Measurements from ENCODE around the gene SYT9.

The SYT9 gene

DNA sequence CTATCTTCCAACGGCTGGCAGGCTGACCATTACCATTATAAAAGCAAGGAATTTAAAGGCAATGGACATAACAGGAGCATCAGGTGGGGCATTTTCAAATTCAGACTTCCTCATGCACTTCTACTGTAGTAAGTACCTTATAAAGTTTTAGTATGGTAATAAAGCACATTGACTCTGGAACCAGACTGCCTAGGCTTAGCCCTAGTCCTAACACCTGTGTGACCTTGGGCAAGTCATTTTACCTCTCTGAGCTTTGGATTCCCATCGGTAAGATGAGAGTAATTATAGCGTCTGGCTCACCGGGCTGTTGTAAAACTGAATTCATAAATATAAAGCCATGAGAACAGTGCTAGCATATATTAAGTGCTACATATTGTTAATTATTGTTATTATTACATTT lies 164.4 kb downstream of the SYT9 start:
- TF ChIP-seq FOXP2 (optimal IDR thresholded peaks at IDR 0.05; ENCODE audit: borderline replicate concordance, extremely low read depth, extremely low read length, insufficient read depth) = no peak
- no peak for TF ChIP-seq SIN3A (IDR thresholded peaks at IDR 0.05; ENCODE audit: borderline replicate concordance, insufficient read depth, low read length)
- no peak for TF ChIP-seq TAF1 (IDR thresholded peaks at IDR 0.05; ENCODE audit: borderline replicate concordance, insufficient read depth, low read length)
- TF ChIP-seq, protein P1, sequence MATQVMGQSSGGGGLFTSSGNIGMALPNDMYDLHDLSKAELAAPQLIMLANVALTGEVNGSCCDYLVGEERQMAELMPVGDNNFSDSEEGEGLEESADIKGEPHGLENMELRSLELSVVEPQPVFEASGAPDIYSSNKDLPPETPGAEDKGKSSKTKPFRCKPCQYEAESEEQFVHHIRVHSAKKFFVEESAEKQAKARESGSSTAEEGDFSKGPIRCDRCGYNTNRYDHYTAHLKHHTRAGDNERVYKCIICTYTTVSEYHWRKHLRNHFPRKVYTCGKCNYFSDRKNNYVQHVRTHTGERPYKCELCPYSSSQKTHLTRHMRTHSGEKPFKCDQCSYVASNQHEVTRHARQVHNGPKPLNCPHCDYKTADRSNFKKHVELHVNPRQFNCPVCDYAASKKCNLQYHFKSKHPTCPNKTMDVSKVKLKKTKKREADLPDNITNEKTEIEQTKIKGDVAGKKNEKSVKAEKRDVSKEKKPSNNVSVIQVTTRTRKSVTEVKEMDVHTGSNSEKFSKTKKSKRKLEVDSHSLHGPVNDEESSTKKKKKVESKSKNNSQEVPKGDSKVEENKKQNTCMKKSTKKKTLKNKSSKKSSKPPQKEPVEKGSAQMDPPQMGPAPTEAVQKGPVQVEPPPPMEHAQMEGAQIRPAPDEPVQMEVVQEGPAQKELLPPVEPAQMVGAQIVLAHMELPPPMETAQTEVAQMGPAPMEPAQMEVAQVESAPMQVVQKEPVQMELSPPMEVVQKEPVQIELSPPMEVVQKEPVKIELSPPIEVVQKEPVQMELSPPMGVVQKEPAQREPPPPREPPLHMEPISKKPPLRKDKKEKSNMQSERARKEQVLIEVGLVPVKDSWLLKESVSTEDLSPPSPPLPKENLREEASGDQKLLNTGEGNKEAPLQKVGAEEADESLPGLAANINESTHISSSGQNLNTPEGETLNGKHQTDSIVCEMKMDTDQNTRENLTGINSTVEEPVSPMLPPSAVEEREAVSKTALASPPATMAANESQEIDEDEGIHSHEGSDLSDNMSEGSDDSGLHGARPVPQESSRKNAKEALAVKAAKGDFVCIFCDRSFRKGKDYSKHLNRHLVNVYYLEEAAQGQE (IDR thresholded peaks at IDR 0.05; ENCODE audit: insufficient read depth in 1 of 2, low read depth in 2 of 2, low read length in 2 of 2) = no peak
- TF ChIP-seq POLR2AphosphoS5 (IDR thresholded peaks at IDR 0.05; ENCODE audit: low read depth, low read length) = no peak

DNA sequence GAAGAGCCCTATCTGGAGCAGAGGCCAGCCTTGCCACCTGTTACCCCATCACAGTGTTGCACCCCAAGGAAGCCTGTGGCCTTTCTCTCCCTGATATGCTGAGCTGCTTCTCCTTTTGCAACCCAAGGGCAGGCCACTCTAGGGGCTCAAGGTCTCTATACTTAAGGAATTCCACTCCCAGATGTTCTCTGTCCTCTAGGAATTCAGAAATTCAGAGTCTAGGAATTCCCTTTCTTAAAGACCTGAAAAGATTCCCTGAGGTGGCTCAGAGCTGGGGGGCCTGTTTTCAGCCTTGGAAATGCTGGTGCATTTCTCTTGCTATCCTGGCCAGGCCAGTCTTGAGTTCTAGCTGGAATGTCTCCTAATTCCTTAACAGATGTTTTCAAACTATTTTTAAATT lies 165.6 kb downstream of the SYT9 start:
- TF ChIP-seq, protein P1 (IDR thresholded peaks at IDR 0.05; ENCODE audit: insufficient read depth in 1 of 2, low read depth in 2 of 2, low read length in 2 of 2) = no peak
- TF ChIP-seq SIN3A (IDR thresholded peaks at IDR 0.05; ENCODE audit: borderline replicate concordance, insufficient read depth, low read length) = no peak
- TF ChIP-seq POLR2AphosphoS5 (IDR thresholded peaks at IDR 0.05; ENCODE audit: low read depth, low read length) = no peak
- no peak for TF ChIP-seq FOXP2 (optimal IDR thresholded peaks at IDR 0.05; ENCODE audit: borderline replicate concordance, extremely low read depth, extremely low read length, insufficient read depth)

DNA sequence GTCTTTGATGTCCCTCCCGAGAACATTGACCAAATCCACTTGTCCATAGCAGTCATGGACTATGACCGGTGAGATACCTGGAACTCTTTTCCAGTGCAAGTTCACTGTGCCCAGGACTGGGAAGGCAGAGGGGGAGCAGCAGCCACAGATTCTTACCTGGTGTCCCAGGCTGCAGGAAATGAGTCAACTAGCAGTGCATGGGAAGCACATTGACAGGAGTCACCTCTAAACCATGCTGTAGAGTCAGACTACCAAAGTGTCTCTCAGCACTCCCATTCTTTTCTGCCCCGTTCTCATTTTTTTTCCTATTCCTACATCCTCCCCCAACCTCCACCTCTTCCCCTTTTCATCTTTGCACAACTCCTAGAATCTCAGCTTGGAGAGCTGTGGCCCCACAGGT lies 166.4 kb downstream of the SYT9 start:
- no peak for TF ChIP-seq TAF1 (IDR thresholded peaks at IDR 0.05; ENCODE audit: borderline replicate concordance, insufficient read depth, low read length)
- no peak for TF ChIP-seq FOXP2 (optimal IDR thresholded peaks at IDR 0.05; ENCODE audit: borderline replicate concordance, extremely low read depth, extremely low read length, insufficient read depth)
- TF ChIP-seq, protein P1 (IDR thresholded peaks at IDR 0.05; ENCODE audit: insufficient read depth in 1 of 2, low read depth in 2 of 2, low read length in 2 of 2) = no peak
- no peak for TF ChIP-seq SIN3A (IDR thresholded peaks at IDR 0.05; ENCODE audit: borderline replicate concordance, insufficient read depth, low read length)
- TF ChIP-seq POLR2AphosphoS5 (IDR thresholded peaks at IDR 0.05; ENCODE audit: low read depth, low read length) = no peak

GRCh38 chr11:7418906-7419305 lies 167.2 kb downstream of the SYT9 start:
- no peak for TF ChIP-seq TAF1 (IDR thresholded peaks at IDR 0.05; ENCODE audit: borderline replicate concordance, insufficient read depth, low read length)
- no peak for TF ChIP-seq FOXP2 (optimal IDR thresholded peaks at IDR 0.05; ENCODE audit: borderline replicate concordance, extremely low read depth, extremely low read length, insufficient read depth)
- TF ChIP-seq POLR2AphosphoS5 (IDR thresholded peaks at IDR 0.05; ENCODE audit: low read depth, low read length) = no peak
- no peak for TF ChIP-seq SIN3A (IDR thresholded peaks at IDR 0.05; ENCODE audit: borderline replicate concordance, insufficient read depth, low read length)
- TF ChIP-seq, protein P1 (IDR thresholded peaks at IDR 0.05; ENCODE audit: insufficient read depth in 1 of 2, low read depth in 2 of 2, low read length in 2 of 2) = no peak

GRCh38 chr11:7421136-7421535 lies 169.4 kb downstream of the SYT9 start:
- no peak for TF ChIP-seq TAF1 (IDR thresholded peaks at IDR 0.05; ENCODE audit: borderline replicate concordance, insufficient read depth, low read length)
- TF ChIP-seq FOXP2 (optimal IDR thresholded peaks at IDR 0.05; ENCODE audit: borderline replicate concordance, extremely low read depth, extremely low read length, insufficient read depth) = no peak
- TF ChIP-seq, protein P1 (IDR thresholded peaks at IDR 0.05; ENCODE audit: insufficient read depth in 1 of 2, low read depth in 2 of 2, low read length in 2 of 2) = no peak
- no peak for TF ChIP-seq SIN3A (IDR thresholded peaks at IDR 0.05; ENCODE audit: borderline replicate concordance, insufficient read depth, low read length)
- no peak for TF ChIP-seq POLR2AphosphoS5 (IDR thresholded peaks at IDR 0.05; ENCODE audit: low read depth, low read length)

Data from PFSK-1 (cell line).